Karpas-422 (cell line): ENCODE results near the gene FAM25C. TPM values are rescaled to one million over a fixed set of nuclear protein-coding genes. Genes with fewer than 3 reads are reported as not detected.
"Not testable (repeated sequence)": the region's sequence is repeated elsewhere in the genome, so short reads cannot be mapped to it uniquely, and the experiment has no call there.

ENCODE experiments used
- DNase-seq: peaks from one replicate; pipeline ENCODE4 v3.0.0-alpha.2; 2015
- H2AFZ ChIP-seq: fragments of 200-600 bp; sonication (generic); 2 replicates; pipeline ENCODE4 v1.6.1; 2014; ENCODE audit warnings: antibody characterized with exemption, low read length, mixed read lengths
- H3K27ac ChIP-seq: fragments of 200-600 bp; sonication (generic); 2 replicates; pipeline ENCODE4 v1.5.1; 2014; ENCODE audit warnings: mild to moderate bottlenecking, low read length, moderate library complexity
- H3K27me3 ChIP-seq: fragments of 200-600 bp; sonication (generic); 2 replicates; pipeline ENCODE4 v1.6.1; 2014; ENCODE audit warnings: low read length, mixed read lengths
- H3K36me3 ChIP-seq: fragments of 200-600 bp; sonication (generic); 2 replicates; pipeline ENCODE4 v1.6.1; 2014; ENCODE audit warnings: low read length, mixed read lengths; ENCODE audit not compliant: insufficient read depth
- H3K4me1 ChIP-seq: fragments of 200-600 bp; sonication (generic); 2 replicates; pipeline ENCODE4 v1.6.1; 2014; ENCODE audit warnings: mild to moderate bottlenecking, low read length, mixed read lengths
- H3K4me2 ChIP-seq: fragments of 200-600 bp; sonication (generic); 2 replicates; pipeline ENCODE4 v1.6.1; 2014; ENCODE audit warnings: low read length, low read depth, mild to moderate bottlenecking; ENCODE audit not compliant: poor library complexity, severe bottlenecking
- H3K4me3 ChIP-seq: fragments of 200-600 bp; sonication (generic); 2 replicates; pipeline ENCODE4 v1.5.1; 2014; ENCODE audit warnings: mild to moderate bottlenecking, antibody characterized with exemption, low read length, mixed read lengths
- H3K79me2 ChIP-seq: fragments of 200-600 bp; sonication (generic); 2 replicates; pipeline ENCODE4 v1.6.1; 2014; ENCODE audit warnings: mild to moderate bottlenecking, low read length, mixed read lengths
- H3K9ac ChIP-seq: fragments of 200-600 bp; sonication (generic); 2 replicates; pipeline ENCODE4 v1.6.0; 2014; ENCODE audit warnings: low read length
- H3K9me2 ChIP-seq: fragments of 200-600 bp; sonication (generic), shearing (Covaris generic); replicated peaks from 2 replicates; pipeline ENCODE4 v1.6.0; 2014; ENCODE audit warnings: mild to moderate bottlenecking, low read length, moderate library complexity; ENCODE audit not compliant: insufficient read depth
- H3K9me3 ChIP-seq: fragments of 300-700, 200-600 bp; sonication (generic); 2 replicates; pipeline ENCODE4 v1.6.1; 2014; ENCODE audit warnings: low read length, mixed read lengths
- H4K20me1 ChIP-seq: fragments of 200-600 bp; sonication (generic); 2 replicates; pipeline ENCODE4 v1.6.1; 2014; ENCODE audit warnings: mild to moderate bottlenecking, antibody characterized with exemption, low read length, low read depth; ENCODE audit not compliant: insufficient read depth
- total RNA-seq: library from RNA; depleted of rRNA; stranded (reverse); fragments of >200 nt; shearing (Covaris generic); gene quantifications from 2 replicates; pipeline ENCODE4 v1.2.3, GENCODE V29; 2014; ENCODE audit warnings: low replicate concordance

FAM25C gene
- total RNA-seq, 1 experiment from 2014 or later, result not detected

GRCh38 chr10:47988718-47989541 lies 10.7 kb downstream of the FAM25C start:
- not testable (repeated sequence) for H3K4me2 ChIP-seq, H3K79me2 ChIP-seq, H3K36me3 ChIP-seq, H3K9ac ChIP-seq, H4K20me1 ChIP-seq, H3K9me3 ChIP-seq, H2AFZ ChIP-seq, H3K27me3 ChIP-seq, H3K4me3 ChIP-seq, H3K4me1 ChIP-seq, H3K27ac ChIP-seq, H3K9me2 ChIP-seq
- peak; percentile 17 for DNase-seq

- H3K27ac ChIP-seq, H3K4me3 ChIP-seq, H3K36me3 ChIP-seq, DNase-seq, H3K4me1 ChIP-seq, H3K9me3 ChIP-seq, H3K9ac ChIP-seq, H3K27me3 ChIP-seq, H3K9me2 ChIP-seq, H3K4me2 ChIP-seq, H3K79me2 ChIP-seq, H2AFZ ChIP-seq, H4K20me1 ChIP-seq: not testable (repeated sequence)
These were observed 11.6 kb downstream of the FAM25C start for GRCh38 chr10:47987952-47988351.

- H3K4me1 ChIP-seq, H3K9ac ChIP-seq, H3K9me3 ChIP-seq, H3K36me3 ChIP-seq, H3K79me2 ChIP-seq, H4K20me1 ChIP-seq, H3K9me2 ChIP-seq, H3K27ac ChIP-seq, H3K4me2 ChIP-seq, H3K4me3 ChIP-seq, H3K27me3 ChIP-seq, H2AFZ ChIP-seq, DNase-seq: not testable (repeated sequence)
These were observed 13.0 kb downstream of the FAM25C start for GRCh38 chr10:47986413-47987230.

DNA sequence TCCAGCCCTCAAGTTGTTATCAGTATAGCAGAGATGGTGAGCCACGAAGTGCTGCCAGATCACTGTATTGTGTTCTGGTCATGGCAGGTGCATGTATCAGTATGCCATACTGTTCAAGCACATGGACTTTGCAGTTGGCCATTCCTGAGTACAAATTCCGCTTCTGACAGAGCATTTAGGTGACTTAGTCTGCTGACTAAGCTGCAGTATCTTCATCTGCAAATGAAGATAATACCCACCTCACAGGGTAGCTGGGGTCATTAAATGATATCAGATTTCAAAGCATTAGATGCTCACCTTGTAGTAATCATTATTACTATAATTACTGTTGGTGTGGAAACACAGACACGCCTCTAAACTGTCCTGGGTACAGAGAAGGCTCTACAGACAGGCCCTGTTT lies 24.2 kb downstream of the FAM25C start:
- H3K36me3 ChIP-seq, H3K27ac ChIP-seq, H3K4me2 ChIP-seq, H3K4me3 ChIP-seq, DNase-seq, H2AFZ ChIP-seq, H3K9ac ChIP-seq, H3K9me3 ChIP-seq, H4K20me1 ChIP-seq, H3K9me2 ChIP-seq, H3K79me2 ChIP-seq, H3K27me3 ChIP-seq, H3K4me1 ChIP-seq: not testable (repeated sequence)

GRCh38 chr10:47973131-47973530 lies 26.5 kb downstream of the FAM25C start:
- H3K4me1 ChIP-seq, H3K9me2 ChIP-seq, H2AFZ ChIP-seq, H3K36me3 ChIP-seq, H3K9ac ChIP-seq, H3K27ac ChIP-seq, DNase-seq, H3K27me3 ChIP-seq, H3K9me3 ChIP-seq, H3K4me3 ChIP-seq, H3K79me2 ChIP-seq, H3K4me2 ChIP-seq, H4K20me1 ChIP-seq: not testable (repeated sequence)

- not testable (repeated sequence) for H4K20me1 ChIP-seq, H3K4me3 ChIP-seq, H3K79me2 ChIP-seq, H3K36me3 ChIP-seq, DNase-seq, H3K27ac ChIP-seq, H3K9me2 ChIP-seq, H3K9ac ChIP-seq, H2AFZ ChIP-seq, H3K27me3 ChIP-seq, H3K9me3 ChIP-seq, H3K4me2 ChIP-seq, H3K4me1 ChIP-seq
These were observed 27.5 kb downstream of the FAM25C start for GRCh38 chr10:47972077-47972476.

- H3K9me2 ChIP-seq, H3K27ac ChIP-seq, H3K4me2 ChIP-seq, H3K4me1 ChIP-seq, H3K4me3 ChIP-seq, H3K9ac ChIP-seq, H2AFZ ChIP-seq, H3K79me2 ChIP-seq, DNase-seq, H3K36me3 ChIP-seq, H3K27me3 ChIP-seq, H3K9me3 ChIP-seq, H4K20me1 ChIP-seq: not testable (repeated sequence)
These were observed 28.0 kb downstream of the FAM25C start for GRCh38 chr10:47971598-47971997.

DNA sequence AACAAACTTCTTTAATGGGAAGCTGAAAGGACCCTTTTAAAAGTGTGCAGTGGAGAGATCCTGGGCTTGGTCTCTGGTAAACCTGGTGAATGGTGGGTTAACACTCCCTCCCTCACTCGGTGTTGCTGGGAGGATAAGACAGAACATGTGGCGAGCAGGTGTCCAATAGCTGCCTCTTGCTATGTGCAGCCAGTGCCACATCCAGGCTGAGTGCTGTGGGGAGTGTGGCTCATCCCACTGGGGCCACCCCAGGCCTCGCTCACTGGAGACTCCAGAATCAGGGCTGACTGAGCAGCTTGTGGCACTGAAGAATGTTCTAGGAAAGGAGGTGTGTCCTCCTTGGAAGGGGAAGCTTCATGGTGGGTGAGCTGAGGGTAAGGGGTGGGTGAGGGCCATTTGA lies 29.5 kb downstream of the FAM25C start:
- not testable (repeated sequence) for H3K27ac ChIP-seq, H3K79me2 ChIP-seq, H3K4me2 ChIP-seq

More for the DNA sequence above, 29.5 kb downstream of the FAM25C start:
- DNase-seq, H3K4me3 ChIP-seq, H2AFZ ChIP-seq, H3K9me2 ChIP-seq, H3K36me3 ChIP-seq, H4K20me1 ChIP-seq, H3K9me3 ChIP-seq, H3K9ac ChIP-seq, H3K4me1 ChIP-seq, H3K27me3 ChIP-seq: not testable (repeated sequence)
